HG03571 (cell line): ENCODE results near the gene SSTR3.

ENCODE experiments used
- ATAC-seq: cut with Tn5 transposase; IDR thresholded peaks from one replicate; pipeline ENCODE4 v1.9.1; 2021; ENCODE audit not compliant: unreplicated experiment

The SSTR3 gene

DNA sequence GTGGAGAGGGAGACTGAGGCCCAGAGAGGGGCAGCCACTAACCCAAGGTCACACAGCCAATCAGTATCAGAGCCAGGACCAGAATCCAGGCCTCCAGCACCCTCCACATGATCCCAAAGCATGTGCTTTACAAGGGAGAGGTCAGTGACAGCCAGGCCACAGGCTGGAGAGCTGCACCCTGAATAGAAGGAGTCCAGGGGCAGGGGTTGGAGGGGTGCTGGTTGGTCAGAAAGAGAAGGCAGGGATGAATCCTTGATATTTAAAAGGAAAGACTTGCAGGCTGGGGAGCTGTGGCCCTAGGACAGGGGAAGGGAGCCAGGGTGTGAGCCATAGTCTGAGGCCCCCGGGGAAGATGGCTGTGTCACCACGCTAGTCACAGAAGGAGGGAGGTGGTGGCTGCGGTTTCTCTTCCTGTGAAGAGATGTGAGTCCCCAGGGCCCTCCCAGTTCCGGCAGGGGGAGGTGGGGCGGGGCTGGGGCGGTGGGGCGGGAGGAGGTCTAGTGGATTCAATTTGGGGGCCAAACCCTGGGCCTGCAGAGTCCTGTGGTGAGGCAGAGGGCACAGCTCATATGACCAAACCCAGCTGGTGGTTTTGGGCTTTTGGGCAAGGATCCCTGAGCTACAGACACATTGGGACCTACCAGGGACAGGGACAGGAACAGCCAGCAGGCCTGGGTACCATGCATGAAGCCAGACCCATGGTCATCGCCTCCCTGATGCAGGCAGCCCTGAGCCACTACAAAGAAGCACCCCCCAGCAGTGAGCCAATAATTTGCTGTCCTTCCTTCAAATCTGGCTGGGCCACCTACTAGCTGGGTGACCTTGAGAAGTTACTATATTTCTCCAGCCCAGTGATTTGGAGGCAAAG, 17.8 kb upstream of the SSTR3 start:
- peak; percentile 44 for ATAC-seq

DNA sequence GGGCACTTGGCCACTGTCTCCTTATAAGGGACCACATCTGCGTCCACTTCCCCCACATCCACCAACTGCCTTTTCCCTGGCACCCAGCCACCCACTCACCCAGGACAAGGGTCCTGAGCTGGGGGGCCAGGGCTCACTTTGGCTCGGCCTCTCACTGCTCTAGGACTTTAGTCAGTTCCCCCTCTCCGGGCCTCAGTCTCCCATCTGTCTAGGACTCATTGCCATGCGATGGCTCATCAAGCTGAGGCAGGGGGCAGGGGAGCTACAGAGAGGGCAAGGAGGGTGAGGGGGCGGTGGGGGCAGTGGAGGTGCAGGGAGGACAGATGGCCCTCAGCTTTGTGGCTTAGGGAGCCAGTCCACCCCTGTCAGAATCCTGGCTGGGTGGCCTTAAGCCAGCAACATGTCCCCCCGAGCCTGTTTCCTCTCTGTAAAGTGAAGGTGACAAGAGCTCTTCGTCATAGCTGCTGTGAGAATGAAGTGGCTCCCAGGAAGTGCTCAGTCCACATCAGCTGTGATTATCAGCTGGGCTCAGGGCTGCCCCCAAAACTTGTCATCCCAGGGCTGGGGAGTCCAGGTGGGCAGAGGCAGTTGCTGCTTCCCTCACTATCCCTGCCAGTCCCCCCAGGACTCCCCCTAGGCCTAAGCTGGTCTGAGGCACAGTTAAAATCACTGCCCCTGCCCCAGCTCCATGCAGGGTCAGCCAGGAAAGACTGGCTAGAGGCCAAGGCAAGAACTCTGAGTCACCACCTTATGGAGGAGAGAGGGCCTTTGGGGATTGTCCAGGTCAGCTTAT, 16.9 kb upstream of the SSTR3 start:
- no peak for ATAC-seq

DNA sequence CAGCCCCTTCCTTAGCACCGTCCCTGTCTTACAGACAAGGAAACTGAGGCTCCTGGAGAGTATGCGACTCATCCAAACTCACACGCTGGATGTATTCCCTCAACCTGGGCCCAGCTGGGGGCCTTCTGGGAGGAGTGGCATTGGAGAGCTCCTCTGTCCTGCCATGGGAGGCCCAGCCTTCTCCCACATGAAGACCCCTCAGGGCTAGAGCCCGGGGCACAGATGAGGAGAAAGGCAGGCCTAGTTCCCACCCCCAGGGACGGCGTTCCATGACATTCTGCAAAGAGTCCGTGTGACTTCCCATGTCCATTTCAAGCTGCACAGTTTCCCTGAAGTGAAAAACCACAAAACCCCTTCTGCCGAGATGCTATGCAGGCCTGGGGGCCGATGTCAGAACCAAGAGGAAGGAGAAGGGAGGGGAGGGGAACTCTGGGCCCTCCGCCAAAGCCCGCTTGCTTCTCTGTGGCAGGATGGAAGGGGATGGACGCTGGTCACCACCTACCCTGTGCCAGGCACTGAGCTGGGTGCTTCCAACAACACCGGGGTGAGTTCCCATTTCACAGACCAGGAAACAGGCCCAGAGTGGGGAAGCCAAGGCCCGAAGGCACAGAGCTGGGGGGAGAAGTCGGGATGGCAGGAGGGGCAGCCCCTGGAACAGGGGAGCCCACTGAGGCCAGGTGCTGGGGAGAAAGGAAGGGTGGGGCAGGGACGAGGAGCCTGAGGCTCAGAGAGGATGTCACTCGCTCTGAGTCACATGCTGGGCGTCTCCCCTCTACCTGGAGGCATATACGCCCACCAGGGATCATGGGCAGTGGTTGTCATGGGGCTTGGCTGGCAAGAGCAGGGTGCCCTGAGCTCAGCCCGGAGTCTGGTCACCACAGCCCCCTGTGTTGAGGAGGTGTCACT, 16.1 kb upstream of the SSTR3 start:
- ATAC-seq = no peak

DNA sequence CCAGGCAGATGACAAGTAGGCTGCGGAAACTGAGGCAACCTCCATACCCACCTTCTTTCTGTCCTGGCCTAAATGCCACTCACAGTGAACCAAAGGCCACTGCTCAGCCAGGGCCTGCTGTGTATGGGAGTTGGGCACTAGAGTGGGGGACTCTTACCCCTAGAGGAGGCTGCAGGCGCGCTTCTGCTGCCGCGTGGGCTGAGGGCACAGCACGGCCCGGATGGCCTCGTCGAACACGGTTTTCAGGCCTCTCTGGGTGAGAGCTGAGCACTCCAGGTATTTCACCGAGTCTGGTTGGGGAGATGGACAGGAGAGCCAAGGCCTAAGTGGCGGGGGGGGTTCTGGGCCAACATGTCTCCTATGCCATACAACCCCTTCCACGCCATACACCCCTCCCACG, 14.2 kb upstream of the SSTR3 start:
- ATAC-seq = no peak

DNA sequence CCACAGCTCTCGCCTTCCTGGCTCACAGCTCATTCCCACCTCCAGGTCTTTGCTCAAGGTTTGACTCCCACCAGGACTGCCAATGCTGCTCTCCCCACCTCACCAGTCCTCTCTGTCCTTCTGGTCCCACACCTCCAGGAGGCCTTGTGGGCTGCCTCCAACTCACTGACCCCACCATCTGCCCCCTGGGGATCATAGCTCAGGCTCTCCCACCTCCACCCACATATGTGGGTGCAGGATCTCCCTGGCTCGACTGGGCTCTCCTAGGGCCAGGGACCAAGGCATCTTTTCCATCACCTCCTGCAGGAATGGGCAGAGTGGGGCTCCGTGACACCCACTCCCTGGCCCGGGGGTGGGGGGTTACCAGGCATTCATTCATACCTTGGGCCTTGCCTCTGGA, 13.8 kb upstream of the SSTR3 start:
- no peak for ATAC-seq

DNA sequence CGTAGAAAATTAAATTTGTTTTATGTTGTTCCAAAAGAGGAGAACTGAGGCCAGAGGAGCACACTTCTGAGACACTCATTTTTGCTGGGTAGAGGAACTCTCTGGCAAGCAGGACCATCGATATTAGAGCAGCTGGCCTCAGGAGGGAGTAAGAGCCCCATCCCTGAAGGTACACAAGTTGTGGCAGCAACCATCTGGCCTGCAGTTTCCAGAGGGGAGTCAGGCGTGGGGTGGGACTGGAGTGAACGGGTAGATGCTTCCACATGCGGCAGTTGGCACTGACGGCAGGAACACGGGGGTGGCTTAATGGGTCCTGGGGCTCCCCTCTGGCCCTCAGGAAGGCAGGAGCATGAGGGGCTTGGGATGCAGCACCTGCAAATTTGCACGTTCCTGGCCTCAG, 13.2 kb upstream of the SSTR3 start:
- ATAC-seq = no peak

DNA sequence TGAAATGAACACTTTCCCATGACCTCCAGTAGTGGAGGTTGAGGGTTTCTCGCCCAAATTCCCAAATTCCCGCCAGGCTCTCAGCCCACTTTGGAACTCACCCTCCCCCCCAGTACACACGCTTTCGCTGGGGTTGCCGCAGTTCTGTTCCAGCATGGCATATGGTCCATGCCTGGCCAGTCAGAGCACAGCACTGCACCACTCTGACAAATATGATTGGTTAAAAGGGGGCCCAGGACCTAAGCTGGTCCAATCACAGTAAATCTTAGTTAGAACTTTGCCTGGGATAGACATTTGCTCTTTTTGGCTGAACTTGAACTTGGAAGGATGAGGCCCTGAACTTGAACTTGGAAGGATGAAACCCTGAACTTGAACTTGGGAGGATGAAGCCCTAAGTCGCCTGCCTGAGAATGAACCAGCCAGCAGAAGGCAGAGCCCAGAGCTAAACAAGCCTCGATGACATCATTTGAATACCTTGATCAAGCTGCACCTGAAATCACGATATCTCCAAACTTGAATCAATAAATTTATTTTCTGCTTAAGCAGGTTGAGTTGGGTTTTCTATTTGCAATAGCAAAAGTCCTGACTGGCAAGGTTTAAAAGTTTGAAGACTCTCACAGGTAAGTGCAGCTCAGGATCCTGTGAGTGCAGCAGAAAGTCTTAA, 12.6 kb upstream of the SSTR3 start:
- ATAC-seq = no peak

DNA sequence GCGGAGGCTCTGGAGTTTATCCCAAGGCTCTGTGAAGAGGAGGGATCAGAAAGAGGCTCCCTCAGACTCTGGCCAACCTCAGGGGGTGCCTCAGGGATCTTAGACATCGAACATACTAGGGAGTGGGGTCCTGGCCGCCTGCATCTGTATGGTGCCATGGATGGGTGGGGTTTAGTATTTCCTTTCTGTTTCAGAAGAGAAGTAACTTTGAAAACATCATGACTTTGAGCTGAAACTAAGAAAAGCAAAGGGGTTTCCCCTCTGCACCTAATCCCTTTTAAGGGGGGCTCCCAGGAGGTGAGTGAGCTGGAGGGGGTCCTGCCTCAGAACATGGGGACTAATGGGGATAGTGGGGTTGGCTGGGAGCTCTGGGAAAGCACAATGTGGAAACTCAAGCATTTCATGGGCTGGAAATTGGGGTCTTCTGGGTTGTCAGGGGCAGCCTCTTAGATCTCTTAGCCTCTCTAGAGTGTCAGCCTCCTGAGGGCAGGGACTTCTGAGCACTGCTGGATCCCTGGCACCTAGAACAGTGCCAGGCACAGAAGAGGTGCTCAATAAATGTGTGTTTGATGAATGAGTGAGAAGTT, 11.8 kb upstream of the SSTR3 start:
- no peak for ATAC-seq

DNA sequence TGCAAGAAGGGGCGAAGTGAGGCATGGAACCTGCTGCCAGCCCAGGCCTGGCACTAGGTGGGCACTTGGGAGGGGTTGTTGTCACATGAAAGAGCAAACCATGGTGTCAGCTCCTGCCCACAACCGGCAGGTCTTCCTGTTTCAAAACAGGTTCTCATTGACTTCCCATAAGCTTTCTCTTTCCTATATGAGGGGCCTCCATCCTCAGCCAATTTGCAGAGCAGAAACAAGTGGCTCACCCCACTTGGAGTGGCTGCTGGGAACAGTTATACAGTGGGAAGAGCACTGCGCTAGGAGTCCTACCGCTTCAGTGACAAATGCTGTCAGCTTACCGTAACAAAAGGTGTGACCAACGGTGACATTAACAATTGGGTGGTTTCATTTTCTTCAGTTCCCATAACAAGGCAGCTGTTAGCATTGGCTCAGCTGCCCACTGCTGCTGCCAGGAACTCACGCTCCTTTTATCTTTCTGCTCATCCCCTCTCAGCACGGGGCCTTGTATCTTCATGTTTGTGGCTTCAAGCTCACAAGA, 10.2 kb upstream of the SSTR3 start:
- ATAC-seq = no peak

DNA sequence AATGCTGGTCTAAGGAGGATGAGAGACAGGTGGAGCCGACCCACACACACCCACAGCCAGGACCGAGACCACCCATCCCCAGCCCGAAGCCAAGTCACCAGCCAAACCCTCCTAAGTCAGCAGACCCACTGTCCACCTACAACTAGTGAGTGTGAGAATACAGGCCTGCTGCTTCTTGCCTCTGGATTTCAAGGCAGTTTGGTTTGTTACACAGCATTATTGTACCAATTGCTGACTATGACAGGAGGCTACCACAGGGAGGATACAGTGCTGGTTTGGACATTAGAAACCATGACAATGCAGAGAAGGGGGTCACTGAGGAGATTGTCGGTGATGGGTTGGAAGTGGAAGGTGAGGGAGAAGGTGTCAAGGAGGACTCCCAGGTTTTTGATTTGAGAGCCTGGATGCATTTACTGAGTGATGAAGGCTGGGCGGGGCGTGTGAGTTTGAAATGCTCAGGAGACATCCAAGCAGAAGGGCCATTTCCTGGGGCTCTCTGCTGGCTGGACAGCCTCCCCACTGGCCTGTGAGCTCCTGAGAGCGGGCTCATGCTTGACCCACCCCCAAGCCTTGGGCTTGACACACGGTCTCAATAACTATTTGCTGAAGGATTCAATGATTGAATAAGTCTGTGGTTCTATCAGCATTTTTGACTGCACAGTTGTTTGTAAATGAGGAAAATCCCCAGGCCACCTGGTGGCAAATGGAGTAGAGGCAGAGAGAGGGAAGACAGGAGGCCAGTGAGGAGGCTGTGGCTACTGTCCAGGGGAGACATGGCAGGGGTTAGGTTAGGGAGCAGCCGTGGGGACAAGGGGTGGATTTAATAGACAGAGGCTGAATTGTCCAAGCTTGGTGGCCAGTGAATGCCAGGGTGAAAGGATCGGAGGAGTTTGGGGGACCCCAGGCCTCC, 9.4 kb upstream of the SSTR3 start:
- ATAC-seq = no peak

DNA sequence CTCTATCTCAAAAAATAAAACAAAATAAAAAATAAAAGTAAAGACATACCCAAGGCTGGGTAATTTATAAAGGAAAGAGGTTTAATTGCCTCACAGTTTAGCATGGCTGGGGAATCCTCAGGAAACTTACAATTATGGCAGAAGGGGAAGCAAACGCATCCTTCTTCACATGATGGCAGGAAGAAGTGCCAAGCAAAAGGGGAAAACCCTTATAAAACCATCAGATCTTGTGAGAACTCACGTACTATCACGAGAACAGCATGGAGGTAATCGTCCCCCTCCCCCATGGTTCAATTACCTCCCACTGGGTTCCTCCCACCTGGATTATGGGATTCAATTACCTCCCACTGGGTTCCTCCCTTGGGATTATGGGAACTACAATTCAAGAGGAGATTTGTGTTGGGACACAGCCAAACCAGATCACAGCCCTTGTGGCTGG, 8.3 kb upstream of the SSTR3 start:
- ATAC-seq = no peak

DNA sequence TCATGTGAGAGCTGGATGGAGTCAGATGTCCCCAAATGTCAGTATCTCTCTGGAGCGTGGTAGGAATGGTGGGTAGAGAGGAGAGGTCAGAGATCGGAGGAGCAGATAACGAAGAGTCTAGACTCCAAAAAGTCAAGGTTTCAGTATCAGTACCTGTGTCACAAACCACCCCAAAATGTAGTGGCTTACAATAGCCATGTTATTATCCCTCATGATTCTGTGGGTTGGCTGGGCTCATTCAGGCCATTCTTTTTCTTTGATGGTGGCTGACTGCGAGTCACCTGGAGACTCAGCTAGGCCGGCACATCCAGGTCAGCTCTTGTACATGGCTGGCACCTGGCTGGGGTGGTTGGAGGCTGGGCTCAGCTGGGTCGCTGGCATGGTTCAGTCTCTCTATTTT, 7.3 kb upstream of the SSTR3 start:
- ATAC-seq = peak; percentile 3

DNA sequence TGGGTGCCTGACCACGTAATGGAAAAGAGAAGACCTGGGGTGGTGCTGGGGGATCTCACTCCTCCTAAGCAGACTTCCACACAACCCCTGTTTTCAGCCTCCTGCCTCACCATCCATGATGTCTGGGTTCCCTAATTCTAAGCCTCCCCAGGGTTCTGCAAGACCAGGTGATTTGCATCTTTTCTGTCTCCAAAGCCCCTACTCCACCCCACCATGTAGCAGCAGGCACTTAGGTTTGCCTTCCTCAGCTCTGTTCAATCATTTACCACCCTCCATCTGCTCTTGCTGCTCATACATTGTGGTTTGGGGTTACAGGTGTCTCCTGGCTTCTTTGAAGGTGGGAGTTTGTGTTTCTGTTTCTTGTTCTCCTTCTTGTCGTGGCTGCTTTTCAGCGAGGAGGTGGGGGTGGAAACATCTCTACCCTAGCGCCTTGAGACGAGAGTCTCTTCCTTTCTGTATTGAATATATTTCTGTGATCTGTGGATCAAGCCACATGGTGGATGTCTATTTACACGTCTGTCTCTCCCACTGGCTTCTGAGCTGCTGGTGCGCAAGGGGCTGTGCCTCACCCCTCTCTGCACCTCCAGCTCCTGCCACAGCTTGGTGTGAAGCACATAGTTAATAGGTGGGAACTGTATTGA, 6.6 kb upstream of the SSTR3 start:
- peak; percentile 70 for ATAC-seq

DNA sequence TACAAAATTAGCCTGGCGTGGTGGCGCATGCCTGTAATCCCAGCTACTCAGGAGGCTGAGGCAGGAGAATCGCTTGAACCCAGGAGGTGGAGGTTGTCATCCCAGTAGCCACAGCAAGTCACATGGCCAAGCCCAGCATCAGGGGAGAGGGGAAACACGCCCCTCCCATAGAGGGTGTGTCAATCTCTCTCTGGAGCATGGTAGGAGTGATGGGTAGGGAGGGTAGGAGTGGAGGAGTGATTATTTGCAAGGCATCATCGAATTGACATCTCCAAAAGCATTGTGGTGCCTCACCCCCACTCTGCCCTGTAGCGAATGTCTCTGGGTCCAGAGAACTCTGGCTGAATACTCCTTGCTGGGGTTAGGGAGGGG, 6.1 kb upstream of the SSTR3 start:
- no peak for ATAC-seq

DNA sequence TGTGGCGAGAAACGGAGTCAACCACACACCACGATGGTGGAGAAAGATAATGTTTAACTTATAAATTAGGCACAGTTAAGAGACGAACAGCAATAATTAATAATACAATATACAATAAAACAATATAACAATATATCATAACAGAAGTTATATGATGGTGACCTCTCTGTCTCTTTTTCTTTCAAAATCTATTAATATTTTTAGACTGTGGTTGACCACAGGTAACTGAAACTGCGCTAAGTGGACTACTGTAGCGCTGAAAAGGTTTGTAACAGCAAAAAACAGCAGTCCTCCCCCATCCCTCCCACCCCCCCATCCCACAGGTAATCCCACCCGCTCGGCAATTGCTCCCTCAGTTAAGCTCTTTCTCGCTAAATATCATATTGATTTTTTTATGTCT, 3.6 kb upstream of the SSTR3 start:
- ATAC-seq = no peak

DNA sequence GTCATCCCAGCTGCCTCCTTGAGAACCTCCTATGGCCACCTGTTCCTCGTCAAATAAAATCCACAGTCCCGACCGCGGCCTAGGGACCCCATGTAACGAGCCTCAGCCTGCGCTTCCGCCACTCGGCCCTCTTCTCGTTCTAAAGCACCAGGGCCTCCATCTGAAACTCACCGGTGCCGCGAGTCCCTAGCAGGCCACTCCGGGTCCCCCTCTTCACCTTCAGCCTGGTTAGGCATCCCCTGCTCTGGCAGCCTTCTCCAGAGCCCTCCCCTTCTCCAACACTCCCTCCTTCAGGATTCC, 2.4 kb upstream of the SSTR3 start:
- ATAC-seq = no peak

DNA sequence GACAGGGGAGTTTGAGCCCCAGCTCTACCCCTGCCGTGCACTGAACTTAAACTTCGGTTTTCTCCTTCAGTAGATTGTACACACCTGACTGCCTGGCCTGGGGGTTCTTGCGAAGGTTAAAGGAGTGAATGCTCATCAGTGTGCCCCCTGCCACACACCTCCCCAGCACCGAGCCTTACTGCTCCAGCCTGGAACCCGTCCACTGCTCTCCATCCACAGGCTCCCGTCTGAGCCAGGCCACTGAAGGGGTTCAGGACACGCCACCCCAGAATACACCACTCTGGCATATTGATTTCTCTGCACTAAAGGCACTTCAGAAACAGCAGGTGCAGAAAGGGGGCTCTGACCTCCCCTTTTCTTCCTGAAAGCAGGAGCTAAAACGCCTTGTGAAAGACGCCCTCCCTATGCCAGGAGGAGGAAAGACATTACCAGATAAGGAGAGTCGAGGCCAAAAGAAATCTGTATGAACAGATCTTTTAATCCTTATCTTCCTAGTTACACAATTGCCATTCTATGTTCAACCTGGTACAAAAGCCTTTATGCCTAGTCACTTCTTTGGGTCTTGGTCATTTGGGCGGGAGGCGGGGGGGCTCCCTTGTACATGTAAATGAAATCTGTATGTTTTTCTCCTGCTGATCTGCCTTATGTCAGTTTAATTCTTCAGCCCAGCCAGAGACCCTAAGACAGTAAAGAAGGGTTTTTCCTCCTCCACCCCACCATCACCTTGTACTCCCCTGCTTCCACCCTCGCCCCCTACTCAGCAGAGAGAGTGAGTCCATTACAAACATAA, 1.9 kb upstream of the SSTR3 start:
- ATAC-seq = no peak

DNA sequence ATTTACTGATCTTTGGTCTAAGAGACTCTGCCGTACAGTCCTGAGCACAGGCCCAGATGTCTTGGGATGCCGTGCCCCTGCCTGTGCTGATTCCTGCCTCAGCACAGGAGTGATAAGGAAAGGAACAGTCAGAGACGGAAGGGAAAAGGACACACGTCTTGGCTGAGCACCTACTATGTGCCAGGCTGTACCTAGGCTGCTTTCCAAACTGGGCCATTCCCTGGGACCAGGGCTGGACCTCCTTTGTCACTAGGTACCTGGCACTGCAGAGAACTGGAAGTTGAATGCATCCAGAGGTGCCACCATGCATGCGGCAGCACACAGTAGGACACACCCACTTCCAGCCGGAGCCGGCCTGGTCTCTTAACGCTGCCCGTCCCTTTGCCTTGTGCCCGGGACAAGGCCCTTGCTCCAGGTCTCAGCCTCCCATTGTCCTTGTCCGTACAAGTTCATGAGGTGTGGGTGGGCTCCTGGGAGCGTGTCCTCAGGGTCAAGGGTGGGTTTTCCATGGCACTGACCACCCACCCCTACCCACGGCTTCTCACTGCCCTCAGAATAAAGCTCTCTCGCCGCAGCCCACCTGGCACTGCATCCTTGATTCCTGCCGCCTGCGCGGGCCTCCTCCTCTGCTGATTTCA, 1.1 kb upstream of the SSTR3 start:
- no peak for ATAC-seq
